NCI-H2171 (cell line): Measurements from ENCODE around the gene CYBC1.
"Not testable (repeated sequence)": the region's sequence is repeated elsewhere in the genome, so short reads cannot be mapped to it uniquely, and the experiment has no call there.

Experiments used
- DNase-seq: peaks from one replicate; lab custom pipeline; 2025; lab: John Stamatoyannopoulos, UW

The CYBC1 gene

GRCh38 chr17:82434216-82434565 is 16.4 kb downstream of the CYBC1 start:
- DNase-seq: no peak

- no peak for DNase-seq
Measured at GRCh38 chr17:82433560-82434215, 16.9 kb downstream of the CYBC1 start.

GRCh38 chr17:82432017-82432416 is 18.5 kb downstream of the CYBC1 start:
- no peak for DNase-seq

- no peak for DNase-seq
Measured at GRCh38 chr17:82429824-82430223, 20.7 kb downstream of the CYBC1 start.

- DNase-seq: no peak
Measured at GRCh38 chr17:82428546-82428945, 22.0 kb downstream of the CYBC1 start.

GRCh38 chr17:82424863-82425159 is 25.7 kb downstream of the CYBC1 start:
- no peak for DNase-seq

- no peak for DNase-seq
Measured at GRCh38 chr17:82424001-82424862, 26.3 kb downstream of the CYBC1 start.

- DNase-seq: no peak
Measured at GRCh38 chr17:82419540-82419939, 31.0 kb downstream of the CYBC1 start.

- peak; percentile 87 for DNase-seq
Measured at GRCh38 chr17:82418001-82418986, 32.3 kb downstream of the CYBC1 start, which contains the start of the genes HEXD and OGFOD3. TSS of gene HEXD (plus strand) at chr17:82418347. CDS start at chr17:82419800, 1,453 bp downstream. TSS of gene OGFOD3 (minus strand) at chr17:82418586. CDS start at chr17:82418485, 101 bp downstream.

GRCh38 chr17:82416771-82417170 is 33.8 kb downstream of the CYBC1 start:
- DNase-seq: no peak

GRCh38 chr17:82416264-82416663 is 34.3 kb downstream of the CYBC1 start:
- DNase-seq: no peak

- DNase-seq: no peak
Measured at GRCh38 chr17:82415786-82416185, 34.8 kb downstream of the CYBC1 start.

GRCh38 chr17:82415336-82415735 is 35.2 kb downstream of the CYBC1 start:
- DNase-seq: no peak

GRCh38 chr17:82414548-82415281 is 35.8 kb downstream of the CYBC1 start:
- DNase-seq: no peak

GRCh38 chr17:82412535-82413520 is 37.7 kb downstream of the CYBC1 start:
- DNase-seq: no peak

GRCh38 chr17:82412081-82412480 is 38.5 kb downstream of the CYBC1 start:
- not testable (repeated sequence) for DNase-seq

GRCh38 chr17:82411396-82412053 is 39.0 kb downstream of the CYBC1 start:
- no peak for DNase-seq

- no peak for DNase-seq
Measured at GRCh38 chr17:82410014-82410716, 40.4 kb downstream of the CYBC1 start.

- DNase-seq: no peak
Measured at GRCh38 chr17:82408938-82409318, 41.6 kb downstream of the CYBC1 start.
